ENCODE data around the gene GRIN2A.

- TF ChIP-seq, protein P1, sequence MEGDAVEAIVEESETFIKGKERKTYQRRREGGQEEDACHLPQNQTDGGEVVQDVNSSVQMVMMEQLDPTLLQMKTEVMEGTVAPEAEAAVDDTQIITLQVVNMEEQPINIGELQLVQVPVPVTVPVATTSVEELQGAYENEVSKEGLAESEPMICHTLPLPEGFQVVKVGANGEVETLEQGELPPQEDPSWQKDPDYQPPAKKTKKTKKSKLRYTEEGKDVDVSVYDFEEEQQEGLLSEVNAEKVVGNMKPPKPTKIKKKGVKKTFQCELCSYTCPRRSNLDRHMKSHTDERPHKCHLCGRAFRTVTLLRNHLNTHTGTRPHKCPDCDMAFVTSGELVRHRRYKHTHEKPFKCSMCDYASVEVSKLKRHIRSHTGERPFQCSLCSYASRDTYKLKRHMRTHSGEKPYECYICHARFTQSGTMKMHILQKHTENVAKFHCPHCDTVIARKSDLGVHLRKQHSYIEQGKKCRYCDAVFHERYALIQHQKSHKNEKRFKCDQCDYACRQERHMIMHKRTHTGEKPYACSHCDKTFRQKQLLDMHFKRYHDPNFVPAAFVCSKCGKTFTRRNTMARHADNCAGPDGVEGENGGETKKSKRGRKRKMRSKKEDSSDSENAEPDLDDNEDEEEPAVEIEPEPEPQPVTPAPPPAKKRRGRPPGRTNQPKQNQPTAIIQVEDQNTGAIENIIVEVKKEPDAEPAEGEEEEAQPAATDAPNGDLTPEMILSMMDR (IDR thresholded peaks at IDR 0.05), result no peak
- no peak for TF ChIP-seq POLR2A (IDR thresholded peaks at IDR 0.05; ENCODE audit: low read depth)
- TF ChIP-seq POLR2AphosphoS5 (IDR thresholded peaks at IDR 0.05), result no peak
Observed at GRCh38 chr16:10028644-10029043, 153.6 kb downstream of the GRIN2A start.
